ENCODE data around the gene MORN5.

DNA sequence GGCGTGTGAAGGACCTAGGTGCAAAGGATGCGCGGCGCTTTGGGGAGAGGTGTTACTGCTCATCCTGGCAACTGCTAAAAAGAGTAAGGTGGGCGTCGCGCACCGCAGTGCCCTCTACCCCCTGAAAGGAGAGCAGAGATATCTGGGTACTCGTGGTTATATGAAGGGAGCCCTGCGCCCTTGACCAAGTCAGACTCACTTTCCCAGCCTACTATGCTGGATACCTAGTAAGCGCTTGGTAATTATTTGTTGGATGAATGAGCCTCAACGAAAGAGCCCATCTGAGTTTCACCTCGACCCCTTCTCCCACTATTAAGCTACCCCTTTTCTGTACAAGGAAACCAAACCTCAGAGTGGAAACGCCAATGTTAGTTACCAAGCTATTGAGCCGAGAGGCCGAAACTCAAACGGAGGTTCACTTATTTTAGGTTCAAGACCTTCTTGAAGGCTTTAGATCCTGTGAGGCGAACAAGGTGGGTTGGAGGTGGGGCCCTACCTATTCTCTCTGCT is 61.0 kb downstream of the MORN5 start:
- TF ChIP-seq CSDC2 (CRISPR knock-in tag; IDR thresholded peaks at IDR 0.05) = no peak
- TF ChIP-seq, protein P1, sequence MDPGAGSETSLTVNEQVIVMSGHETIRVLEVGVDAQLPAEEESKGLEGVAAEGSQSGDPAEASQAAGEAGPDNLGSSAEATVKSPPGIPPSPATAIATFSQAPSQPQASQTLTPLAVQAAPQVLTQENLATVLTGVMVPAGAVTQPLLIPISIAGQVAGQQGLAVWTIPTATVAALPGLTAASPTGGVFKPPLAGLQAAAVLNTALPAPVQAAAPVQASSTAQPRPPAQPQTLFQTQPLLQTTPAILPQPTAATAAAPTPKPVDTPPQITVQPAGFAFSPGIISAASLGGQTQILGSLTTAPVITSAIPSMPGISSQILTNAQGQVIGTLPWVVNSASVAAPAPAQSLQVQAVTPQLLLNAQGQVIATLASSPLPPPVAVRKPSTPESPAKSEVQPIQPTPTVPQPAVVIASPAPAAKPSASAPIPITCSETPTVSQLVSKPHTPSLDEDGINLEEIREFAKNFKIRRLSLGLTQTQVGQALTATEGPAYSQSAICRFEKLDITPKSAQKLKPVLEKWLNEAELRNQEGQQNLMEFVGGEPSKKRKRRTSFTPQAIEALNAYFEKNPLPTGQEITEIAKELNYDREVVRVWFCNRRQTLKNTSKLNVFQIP (CRISPR knock-in tag; IDR thresholded peaks at IDR 0.05; ENCODE audit: borderline replicate concordance, low read depth) = no peak

Data from SK-N-SH treated with all-trans-retinoic acid at 6 μM for 48 hours (cell line).